GM21447 (cell line): ENCODE measurements around the gene NRCAM.

ENCODE experiments used
- ATAC-seq: cut with Tn5 transposase; IDR thresholded peaks from one replicate; pipeline ENCODE4 v1.9.1; 2021; ENCODE audit not compliant: unreplicated experiment

Gene NRCAM

GRCh38 chr7:108313086-108313485 is 143.2 kb downstream of the NRCAM start:
- no peak for ATAC-seq

- no peak for ATAC-seq
Observed at GRCh38 chr7:108311446-108312168, 144.6 kb downstream of the NRCAM start.

GRCh38 chr7:108310351-108310750 is 145.9 kb downstream of the NRCAM start:
- ATAC-seq, result no peak

- peak; percentile 70 for ATAC-seq
Observed at GRCh38 chr7:108308903-108309302, 147.3 kb downstream of the NRCAM start.

GRCh38 chr7:108308276-108308675 is 148.0 kb downstream of the NRCAM start:
- no peak for ATAC-seq

- no peak for ATAC-seq
Observed at GRCh38 chr7:108307595-108307994, 148.6 kb downstream of the NRCAM start.

GRCh38 chr7:108307194-108307593 is 149.0 kb downstream of the NRCAM start:
- no peak for ATAC-seq

GRCh38 chr7:108303332-108303731 is 152.9 kb downstream of the NRCAM start:
- no peak for ATAC-seq

GRCh38 chr7:108301387-108301786 is 154.8 kb downstream of the NRCAM start:
- ATAC-seq, result no peak

GRCh38 chr7:108299251-108299973 is 156.8 kb downstream of the NRCAM start:
- ATAC-seq, result no peak

GRCh38 chr7:108296911-108297310 is 159.3 kb downstream of the NRCAM start:
- ATAC-seq, result no peak

- ATAC-seq, result peak; percentile 97
Observed at GRCh38 chr7:108294595-108294994, 161.6 kb downstream of the NRCAM start.

GRCh38 chr7:108293149-108293612 is 163.1 kb downstream of the NRCAM start:
- no peak for ATAC-seq

- no peak for ATAC-seq
Observed at GRCh38 chr7:108292541-108292940, 163.7 kb downstream of the NRCAM start.

- ATAC-seq, result no peak
Observed at GRCh38 chr7:108291791-108292440, 164.3 kb downstream of the NRCAM start.

GRCh38 chr7:108291152-108291508 is 165.1 kb downstream of the NRCAM start:
- ATAC-seq, result no peak

- no peak for ATAC-seq
Observed at GRCh38 chr7:108290459-108291151, 165.6 kb downstream of the NRCAM start.

GRCh38 chr7:108289852-108290251 is 166.4 kb downstream of the NRCAM start:
- ATAC-seq, result no peak

GRCh38 chr7:108287857-108288256 is 168.4 kb downstream of the NRCAM start:
- ATAC-seq, result no peak

- no peak for ATAC-seq
Observed at GRCh38 chr7:108286290-108286904, 169.8 kb downstream of the NRCAM start.

- no peak for ATAC-seq
Observed at GRCh38 chr7:108285778-108286177, 170.5 kb downstream of the NRCAM start.
